Stimulated activated CD8-positive, alpha-beta memory T cell treated with anti-CD3 and anti-CD28 coated beads, Interleukin-12 subunit alpha, Interleukin-12 subunit beta, amount 100 ng/mL, for 24 hours (primary cell): ENCODE data around the gene UBAC1.

Experiments used
- DNase-seq: peaks from one replicate; pipeline ENCODE4 v3.0.0-alpha.2; 2020; ENCODE audit errors: extremely low read depth

Gene UBAC1

DNA sequence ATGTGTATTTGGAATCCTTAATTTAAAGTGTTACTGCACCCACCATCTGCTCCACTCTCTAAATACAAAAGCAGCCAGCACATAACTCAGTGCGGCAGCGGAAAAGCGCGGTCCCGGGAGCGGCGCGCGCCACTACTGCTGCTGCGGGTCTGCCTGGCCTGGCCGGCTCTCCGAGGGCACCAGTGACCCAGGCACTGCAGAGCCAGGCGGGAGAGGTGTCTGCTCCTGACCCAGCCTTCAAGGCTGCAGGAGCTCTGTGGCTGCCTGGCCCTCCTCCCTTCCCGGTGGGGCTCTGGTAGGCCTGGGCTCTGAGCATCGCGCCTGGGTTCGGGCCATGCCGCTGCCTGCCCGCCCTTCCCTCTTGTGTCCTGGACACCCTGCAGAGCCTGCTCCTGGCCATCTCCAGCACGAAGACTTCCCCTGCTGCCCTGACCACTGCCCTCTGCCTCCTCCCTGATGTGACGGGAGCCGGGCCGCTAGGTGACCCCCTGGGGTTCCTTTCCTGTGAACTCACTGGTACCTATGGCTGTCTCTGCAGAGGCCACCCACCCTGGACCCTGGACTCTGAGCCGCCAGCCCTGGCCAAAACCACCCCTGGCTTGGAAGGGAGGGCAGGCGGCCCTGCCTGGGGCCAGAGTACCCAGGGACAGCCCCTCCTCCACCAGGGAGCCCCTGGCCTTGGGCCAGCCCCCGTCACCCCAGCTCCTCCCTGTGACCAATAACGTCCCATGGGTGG, 32.8 kb upstream of the UBAC1 start:
- no peak for DNase-seq

DNA sequence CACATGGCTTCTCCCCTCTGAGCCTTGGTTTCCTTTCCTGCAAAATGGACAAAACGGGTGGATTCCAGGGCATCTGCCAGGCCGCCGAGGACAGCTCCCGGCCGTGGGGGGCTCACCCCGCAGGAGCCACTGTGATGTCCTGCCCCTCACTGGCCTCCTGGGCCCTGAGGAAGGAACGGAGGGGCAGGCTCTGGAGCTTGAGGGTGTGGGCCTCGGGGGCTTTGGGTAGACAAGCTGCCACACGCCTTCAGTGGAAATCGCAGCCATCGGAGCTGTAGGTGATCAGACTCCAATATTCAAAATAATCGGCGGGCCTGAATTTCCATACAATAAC, 32.2 kb upstream of the UBAC1 start:
- no peak for DNase-seq

DNA sequence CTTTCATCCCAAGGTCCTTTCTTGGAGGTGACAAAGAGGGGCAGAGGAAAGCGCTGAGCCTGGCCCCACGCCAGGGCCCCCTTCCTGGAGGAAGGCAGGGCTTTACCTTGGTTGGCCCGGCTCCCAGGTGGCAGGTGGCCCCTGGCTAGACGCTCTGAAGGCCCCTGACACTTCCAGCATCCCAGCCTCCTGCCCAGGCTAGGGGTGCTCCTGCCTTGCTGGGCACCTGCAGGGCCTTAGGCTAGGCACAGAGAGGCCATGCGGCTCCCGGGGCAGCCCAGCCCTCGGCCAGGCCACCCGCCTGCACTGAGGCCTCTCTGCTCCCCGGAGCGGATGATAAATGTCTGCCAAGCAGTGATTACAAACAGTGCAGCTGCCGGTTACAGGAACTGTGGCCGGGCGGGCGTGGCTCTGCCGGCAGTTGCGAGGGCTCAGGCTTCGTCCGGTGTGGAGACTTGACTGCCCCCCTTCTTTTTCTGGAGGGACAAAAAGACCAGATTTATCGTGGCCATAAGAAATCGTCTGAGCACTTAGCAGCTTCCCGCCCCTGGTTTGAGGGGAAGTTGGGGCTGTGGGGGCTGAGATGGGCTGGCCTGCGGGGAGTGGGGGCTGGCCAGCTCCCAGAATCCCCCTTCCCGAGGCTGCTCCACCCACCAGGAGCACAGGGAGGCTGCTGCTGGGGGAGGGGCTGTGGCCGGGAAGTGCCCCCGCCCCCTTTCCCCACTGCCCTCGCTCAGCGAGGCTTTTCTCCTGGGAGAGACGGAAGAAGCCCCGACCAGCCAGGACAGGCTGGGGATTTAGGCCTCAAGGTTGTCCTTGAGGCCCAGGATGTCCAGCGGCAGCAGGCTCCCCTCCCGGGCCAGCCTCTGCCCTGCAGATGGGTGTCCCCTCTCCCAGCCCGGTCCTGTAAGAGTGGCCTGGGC, 31.6 kb upstream of the UBAC1 start:
- DNase-seq = no peak

DNA sequence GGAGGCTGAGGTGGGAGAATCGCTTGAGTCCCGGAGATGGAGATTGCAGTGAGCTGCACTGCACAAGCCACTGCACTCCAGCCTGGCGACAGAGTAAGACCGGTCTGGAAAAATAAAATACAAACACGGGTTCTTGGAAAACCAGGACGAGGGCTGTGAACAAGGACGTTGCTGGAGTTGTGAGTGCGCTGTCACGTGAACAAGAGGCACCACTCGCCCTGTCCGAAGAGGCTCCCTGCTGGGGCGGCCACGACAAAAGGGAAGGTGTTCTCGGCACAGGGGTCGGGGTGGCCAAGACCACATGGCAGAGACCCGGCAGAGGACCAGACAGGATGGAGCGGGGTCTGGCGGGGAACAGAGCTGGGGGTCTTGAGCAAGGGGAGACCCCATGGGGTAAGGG, 30.6 kb upstream of the UBAC1 start:
- DNase-seq = no peak

DNA sequence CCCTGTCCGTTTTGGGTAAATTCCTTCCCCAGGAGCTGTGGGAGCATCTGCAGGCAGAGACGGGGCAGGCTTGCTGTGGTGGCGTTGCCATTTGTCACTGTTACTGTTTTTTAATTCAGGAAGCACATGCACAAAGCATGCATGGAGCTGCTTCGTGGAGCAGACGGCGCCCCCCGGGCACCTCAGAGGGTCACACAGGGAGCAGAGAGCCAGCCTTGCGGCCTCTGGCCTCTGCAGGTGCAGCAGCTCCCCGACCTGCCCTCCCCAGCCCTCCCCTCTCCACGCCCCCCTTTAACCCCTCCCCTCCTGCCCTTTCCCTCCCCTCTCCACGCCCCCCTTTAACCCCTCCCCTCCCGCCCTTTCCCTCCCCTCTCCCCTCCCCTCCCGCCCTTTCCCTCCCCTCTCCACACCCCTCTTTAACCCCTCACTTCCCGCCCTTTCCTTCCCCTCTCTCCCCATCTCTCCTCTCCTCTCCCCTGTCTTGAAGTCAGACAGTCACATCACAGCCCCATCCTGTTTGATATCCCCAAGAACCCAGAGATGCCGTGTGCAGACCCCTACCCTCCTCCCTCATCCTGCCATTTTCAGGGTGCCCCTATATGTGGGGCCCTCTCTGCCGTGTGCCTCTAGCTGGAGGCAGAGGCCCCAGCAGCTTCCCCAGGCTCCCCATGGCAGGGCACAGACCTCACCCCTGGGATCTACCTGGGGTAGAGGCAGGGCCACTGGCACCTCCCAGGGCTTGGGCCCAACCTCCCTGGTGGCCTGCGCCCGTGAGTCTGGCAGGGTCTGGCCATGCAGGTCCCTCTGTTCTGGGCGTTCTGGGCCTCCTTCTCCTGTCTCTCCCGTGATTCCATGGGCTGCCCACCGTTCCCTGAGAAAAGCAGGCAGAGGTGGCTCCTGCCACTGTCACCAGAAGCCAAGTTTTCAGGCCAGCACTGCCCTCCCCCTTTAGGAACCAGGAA, 29.6 kb upstream of the UBAC1 start:
- DNase-seq = no peak

DNA sequence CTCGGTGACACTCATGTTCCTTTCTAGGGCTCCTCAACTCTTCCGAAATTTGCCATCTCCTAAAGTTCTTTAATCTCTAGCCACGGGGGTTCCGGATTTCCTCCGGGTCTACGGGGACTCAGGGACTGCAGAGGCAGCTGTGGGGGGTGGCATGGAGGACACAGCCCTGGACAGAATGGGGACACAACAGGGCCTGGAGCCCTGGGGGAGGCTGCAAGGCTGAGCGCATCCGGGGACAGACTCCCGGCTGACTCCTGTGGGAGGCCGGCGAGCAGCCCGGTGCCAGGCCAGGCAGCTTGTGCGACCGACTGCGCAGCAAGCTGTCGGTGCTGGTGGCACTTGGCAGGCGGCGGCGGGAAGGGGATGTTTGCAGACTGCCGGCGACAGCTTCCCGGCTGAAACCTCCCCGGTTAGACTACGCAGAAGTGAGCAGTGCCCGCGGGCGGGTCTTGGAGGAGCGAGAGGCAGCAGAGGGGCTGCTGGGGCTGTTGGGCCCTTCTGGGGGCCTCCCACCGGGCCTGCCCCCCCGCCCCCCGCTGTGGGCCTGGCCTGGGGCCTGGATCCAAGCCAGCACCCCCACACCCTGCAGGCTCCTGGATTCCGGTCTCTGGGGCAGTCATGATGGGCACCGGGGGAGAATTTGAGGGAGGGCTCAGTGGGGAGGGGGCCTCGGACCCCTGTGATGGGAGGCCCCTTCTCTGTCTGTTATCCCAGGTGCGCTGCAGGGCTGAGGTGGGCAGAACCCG, 28.7 kb upstream of the UBAC1 start:
- DNase-seq = no peak

DNA sequence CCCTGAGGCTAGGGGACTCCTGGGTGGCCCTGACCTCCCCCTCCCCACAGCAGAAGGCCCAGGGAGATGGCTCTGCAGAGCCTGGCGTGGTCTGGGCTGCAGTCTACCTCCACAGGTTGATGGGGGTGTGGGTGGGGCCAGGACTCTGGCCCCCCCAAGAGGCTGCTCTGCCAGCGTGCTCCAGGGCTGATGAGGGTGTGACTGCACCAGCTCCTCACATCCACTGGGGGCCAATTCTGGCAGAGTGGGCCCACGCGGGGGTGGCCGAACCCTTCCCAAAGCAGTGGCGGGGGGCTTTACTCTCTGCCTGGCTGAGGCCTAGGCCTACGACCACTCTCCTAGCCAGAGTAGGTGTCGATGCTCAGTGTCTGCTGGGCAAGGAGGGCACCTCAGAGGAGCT, 28.0 kb upstream of the UBAC1 start:
- DNase-seq = no peak

DNA sequence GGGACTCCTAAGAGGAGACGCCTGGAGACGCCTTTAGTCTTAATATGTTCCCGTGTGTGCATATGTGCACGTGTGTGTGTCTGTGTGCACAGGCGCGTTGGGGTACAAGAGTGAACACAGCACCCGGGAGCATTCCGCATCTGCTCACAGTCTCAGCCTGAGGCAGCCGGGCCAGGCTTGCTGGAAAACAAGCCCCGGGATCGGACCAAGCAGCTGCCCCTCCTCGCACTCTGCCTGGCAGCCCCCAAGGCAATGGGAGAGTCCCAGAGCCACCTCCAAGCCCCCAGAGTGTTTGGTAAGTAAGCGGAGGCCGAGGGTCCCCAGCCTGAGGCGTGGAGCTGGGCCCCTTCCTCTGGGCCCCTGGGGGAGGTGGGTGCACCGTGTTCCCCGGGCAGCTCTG, 27.3 kb upstream of the UBAC1 start:
- no peak for DNase-seq

DNA sequence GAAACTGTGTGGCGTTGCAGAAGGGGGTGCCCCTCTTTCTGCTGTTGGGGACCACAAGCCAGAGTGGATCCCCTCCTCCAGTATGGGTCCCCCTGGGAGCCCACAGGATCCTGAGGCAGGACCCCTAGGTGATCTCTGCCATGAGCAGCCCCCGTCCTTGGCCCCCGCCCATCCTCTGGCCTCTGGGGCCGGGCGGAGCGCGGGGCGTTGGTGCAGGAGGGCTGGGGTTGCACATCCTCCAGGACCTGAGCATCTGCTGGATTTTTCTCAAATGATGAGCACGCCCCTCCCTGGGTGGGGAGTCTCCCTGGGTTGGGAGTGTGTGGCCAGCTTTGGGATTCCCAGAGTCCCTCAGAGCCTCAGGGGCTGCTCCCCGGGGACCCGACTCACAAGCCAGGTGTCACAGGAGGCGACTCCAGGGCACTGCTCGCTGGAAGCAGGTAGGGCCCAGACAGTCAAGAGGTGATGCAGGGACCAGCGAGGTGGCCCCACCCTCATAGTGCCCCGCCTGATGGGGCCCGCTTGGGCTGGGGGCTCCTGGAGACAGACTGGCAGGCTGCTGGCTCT, 26.7 kb upstream of the UBAC1 start:
- no peak for DNase-seq

DNA sequence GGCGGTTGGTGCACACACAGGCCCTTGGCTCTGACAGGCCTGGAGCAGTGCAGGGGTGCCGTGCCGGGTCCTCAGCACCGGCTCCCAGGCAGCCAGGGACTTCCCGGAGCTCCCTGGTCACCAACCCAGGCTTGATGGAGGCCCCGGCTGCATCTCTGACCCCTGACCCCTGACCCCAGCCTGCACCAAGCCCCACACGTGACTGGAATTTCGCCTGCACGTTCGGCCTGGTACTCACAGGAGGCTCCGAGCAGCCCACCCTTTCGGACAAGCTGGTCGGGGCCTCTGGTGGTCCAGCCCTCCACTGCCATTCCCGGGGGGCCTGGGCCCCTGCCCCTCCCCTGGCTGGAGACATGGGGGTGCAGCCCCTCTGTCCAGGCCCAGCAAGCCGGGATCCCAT, 25.4 kb upstream of the UBAC1 start:
- no peak for DNase-seq

DNA sequence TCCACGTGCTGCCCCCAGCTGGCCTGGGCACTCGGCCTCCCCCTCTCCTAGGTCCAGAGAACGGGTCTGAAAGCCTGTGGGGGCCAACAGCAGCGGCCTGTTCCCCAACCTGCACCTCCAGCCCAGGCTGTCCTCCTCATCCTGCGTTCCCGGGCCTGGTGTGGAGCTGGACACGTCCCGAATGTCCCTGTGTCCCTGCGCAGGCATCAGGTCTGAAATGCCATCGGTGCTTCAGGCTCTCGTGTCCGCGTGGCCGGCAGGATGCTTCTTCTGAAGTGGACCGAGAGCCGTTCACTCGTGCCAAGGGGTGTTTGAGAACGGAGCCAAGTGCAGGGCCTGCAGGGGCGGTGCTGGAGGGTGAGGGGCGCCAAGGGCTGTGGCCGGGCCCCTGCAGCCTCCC, 24.7 kb upstream of the UBAC1 start:
- DNase-seq = no peak

DNA sequence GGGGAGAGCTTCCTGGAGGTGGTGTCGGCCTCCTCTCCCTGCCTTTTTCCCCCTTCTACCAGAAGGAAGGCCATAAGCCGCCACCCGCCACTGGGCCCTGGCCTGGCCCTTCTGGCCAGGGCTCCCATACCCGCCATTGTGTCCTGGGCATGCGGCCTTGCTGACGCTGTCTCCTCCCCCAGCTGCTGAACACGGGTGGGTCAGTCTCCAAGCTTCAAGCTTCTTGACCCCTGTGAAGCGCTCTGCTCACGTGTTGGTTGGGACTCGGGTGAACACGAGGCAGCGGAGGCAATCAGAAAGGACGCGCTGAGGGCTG, 24.2 kb upstream of the UBAC1 start:
- DNase-seq = no peak

DNA sequence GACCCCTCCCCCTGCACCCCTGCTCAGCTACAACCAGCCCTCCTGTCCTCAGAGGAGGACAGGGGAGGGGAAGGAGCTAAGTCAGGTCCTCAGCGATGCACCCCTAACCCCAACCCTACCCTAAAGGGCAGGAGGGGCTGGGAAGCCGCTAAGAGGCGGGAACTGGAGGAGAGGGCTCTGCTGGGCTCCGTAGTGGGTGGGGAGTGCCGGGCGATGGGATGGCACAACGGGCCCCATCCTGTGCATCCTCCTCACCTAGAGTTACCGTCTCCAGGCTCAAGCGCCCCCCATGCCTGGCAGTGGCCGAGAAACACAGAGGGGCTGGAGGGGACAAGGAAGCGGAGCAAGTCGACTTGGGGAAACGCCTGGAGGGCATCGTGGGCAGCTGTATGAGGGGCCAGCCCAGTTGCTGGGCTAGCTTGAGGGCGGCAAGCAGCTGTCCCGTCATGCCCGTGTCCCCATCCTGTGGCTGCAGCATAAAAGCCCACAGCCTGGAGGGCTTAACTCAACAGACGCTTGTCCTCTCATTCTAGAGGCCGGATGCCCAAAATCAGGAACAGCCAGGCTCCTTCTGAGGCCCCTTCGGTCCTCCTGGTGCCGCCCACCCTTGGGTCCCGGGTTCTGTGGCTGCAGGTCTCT, 23.0 kb upstream of the UBAC1 start:
- no peak for DNase-seq

DNA sequence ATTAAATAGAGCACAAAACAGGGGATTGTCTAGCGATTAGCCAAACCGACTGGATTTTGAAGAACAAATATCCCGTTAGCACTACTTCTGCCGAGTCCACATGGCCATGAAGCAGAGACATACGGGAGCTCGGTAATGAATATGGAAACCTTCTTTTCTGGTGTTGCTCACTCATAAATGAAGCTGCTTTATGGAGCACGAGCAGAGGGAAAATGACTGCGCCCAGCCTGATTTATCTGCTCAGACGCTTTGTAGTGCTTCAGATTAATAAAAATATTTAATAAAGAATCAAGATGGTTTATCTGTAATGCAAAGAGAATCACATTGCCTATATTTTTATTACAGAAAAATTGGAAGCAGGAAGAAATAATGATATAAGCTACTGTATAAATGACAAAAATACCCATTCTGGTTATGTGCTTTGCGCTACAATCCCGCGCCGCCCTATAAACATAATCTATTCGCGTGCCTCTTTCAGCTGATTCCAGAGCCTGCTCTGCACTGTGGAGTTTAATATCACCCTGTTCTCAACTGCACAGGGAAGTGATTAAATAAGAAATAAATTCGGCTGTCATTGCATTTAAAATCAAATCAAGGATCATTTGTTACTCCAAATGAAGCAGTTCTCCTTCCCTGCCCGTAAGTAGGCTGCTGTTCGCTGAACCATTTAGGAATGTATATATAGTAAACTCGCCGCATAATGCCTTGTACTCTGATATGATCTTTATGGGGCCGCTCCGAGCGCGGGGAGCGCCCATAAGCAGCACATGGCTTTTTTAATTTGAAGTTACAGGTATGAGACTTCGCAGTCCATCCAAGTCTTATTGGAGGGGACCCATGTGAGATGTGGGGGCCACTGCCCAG, 22.3 kb upstream of the UBAC1 start:
- no peak for DNase-seq

DNA sequence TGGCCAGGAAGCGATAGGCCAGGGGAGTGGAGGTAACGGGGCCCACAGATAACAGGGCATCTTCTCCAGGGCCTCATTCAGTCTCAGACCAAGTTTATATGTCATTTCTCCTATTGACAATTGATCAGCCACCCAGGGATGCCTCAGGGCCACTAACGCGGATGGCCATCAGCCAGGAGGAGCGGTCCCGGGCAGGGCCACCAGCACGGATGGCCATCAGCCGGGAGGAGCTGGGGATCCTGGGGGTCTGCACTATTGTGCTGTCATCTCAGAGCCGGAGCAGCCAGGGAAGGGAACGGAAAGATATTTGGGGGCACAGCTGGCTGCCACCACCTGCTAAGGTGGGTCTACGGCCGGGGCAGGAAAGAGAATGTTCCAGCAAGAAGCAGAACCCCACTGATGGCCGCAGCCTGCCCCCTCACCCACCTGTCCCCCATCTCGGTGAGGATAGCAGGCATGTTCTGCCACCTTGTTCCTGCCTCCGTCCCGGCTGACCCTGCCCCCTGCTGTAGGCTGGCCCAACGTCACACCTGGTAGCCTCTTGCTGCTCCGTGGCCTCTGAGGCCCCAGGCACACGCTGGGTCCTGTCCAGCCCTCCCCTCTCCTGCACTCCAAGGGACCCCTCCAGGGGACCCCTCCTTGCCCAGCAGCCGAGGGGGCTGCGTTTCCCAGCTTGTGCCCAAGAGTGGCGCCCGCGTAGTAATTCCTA, 21.5 kb upstream of the UBAC1 start:
- DNase-seq = no peak

DNA sequence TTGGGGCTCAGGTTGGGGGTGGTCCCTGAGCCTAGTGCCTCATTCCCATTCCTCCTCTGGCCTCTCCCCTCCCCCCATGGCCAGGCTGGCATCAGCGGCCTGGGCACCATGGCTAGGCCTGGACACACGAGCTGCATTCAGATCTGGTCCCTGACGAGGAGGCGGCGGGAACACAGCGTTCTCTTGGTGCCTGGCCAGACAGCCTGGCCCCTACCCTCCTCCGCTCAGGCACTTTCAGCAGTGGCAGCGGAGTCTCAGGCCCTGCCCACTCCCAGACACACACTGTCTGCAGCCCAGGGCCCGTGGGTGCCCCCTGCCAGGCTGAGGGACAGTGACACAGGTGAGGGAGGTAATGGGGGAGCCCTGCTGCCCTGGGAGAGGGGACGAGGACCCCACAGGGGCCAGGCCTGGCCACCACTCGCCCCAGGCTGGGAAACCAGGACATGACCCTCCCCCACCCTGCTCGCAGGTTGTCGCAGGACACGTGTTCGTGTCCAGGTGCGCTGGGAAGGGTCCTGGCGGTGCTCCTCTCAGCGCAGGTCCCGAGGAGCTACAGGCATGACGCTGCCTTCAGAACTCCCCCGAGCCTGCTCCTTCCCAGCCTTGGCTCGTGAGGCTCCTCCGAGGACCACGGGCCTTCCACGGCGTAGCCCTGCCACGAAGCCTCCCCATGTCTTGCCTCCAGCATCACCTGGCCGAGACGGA, 19.9 kb upstream of the UBAC1 start:
- DNase-seq = no peak

DNA sequence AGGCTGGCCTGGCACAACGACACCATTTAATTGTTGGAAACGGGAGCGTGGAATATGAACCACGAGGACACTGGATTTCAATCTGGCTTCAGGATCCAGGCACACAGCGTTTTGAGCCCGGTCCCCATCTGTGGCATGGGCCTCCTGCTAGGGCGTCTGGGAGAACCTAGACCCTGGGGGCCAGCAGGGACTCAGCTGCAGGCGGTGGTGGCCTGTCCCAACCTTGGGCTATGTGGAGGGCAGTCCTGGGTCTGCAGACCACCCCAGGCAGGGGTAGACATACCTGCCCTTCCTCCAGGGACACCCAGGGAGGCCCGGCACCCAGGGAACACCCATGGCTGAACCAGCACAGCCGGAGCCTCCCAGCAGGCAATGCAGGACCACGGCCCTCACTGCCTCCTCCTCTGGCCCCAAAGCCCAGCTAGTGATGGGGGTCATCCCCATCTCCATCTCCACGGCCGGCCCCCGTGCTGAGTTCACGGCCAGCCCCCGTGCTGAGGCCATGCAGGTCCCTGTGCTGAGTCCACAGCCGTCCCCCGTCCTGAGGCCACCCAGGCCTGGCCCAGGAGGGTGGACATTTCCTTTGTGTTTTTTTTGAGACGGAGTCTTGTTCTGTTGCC, 18.5 kb upstream of the UBAC1 start:
- no peak for DNase-seq
